ENCODE measurements around the gene ING5.

DNA sequence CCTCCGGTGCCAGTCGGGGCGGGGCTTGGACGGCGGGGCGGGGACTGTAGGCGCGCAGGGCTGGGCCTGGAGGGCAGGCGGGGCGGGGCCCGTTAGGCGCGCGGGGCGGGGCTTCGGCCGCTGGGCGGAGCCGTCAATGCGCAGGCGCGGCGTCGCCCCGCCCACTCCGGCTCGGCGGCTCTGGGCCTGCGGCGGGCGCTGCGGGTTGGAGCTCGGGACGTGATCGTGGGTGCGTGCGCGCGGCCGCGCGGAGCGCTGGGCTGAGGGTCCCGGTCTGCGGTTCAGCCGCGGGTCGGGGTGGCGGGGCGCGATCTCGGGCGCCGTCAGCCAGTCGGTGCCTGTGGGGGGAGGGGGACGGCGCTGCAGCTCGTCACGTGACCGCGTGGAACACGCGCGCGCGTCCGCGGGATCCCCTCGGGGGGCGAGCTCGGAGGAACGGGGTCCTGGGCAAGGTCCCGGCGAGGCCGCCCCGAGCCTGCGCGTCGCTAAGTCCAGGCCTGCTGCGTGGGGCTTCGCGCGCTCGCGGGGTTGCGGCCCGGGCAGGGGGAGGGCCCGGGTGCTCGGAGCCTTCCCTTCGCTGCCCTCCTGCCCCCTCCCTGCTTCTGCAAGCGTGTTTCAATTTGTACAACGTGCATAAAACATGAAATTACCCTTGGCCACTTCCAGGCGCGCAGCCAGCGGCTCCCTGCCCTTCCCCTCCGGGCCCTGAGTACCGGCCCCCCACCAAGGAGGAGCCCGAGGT is 32.8 kb downstream of the ING5 start, which contains the start of gene D2HGDH:
- TF ChIP-seq, protein P1, sequence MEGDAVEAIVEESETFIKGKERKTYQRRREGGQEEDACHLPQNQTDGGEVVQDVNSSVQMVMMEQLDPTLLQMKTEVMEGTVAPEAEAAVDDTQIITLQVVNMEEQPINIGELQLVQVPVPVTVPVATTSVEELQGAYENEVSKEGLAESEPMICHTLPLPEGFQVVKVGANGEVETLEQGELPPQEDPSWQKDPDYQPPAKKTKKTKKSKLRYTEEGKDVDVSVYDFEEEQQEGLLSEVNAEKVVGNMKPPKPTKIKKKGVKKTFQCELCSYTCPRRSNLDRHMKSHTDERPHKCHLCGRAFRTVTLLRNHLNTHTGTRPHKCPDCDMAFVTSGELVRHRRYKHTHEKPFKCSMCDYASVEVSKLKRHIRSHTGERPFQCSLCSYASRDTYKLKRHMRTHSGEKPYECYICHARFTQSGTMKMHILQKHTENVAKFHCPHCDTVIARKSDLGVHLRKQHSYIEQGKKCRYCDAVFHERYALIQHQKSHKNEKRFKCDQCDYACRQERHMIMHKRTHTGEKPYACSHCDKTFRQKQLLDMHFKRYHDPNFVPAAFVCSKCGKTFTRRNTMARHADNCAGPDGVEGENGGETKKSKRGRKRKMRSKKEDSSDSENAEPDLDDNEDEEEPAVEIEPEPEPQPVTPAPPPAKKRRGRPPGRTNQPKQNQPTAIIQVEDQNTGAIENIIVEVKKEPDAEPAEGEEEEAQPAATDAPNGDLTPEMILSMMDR (IDR thresholded peaks at IDR 0.05; ENCODE audit: low read depth, low read length) = no peak
- peak; percentile 92 for TF ChIP-seq POLR2A (IDR thresholded peaks at IDR 0.05; ENCODE audit: extremely low read depth, insufficient read length)
- TF ChIP-seq, protein P2, sequence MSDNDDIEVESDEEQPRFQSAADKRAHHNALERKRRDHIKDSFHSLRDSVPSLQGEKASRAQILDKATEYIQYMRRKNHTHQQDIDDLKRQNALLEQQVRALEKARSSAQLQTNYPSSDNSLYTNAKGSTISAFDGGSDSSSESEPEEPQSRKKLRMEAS (IDR thresholded peaks at IDR 0.05; ENCODE audit: low read depth, low read length) = peak; percentile 47

All from NB4 (cell line).